SU-DHL-6 (cell line): ENCODE results near the gene LOXL1.
"Not testable (repeated sequence)": the region's sequence is repeated elsewhere in the genome, so short reads cannot be mapped to it uniquely, and the experiment has no call there.

Experiments used
- H2AFZ ChIP-seq: fragments of 200-600 bp; sonication (generic); 2 replicates; pipeline ENCODE4 v1.6.1; 2014; ENCODE audit warnings: low read depth, mild to moderate bottlenecking, moderate library complexity, mixed read lengths, antibody characterized with exemption, low read length; ENCODE audit not compliant: severe bottlenecking
- H3F3A ChIP-seq: fragments of 200-600 bp; shearing (Covaris generic); 2 replicates; pipeline ENCODE4 v1.6.0; 2016; ENCODE audit warnings: antibody characterized with exemption, mild to moderate bottlenecking; ENCODE audit not compliant: insufficient read depth
- H3K27ac ChIP-seq: fragments of 200-600 bp; sonication (generic); 2 replicates; pipeline ENCODE4 v1.5.1; 2016; ENCODE audit warnings: low read depth, mild to moderate bottlenecking, low read length, moderate library complexity, mixed read lengths
- H3K27me3 ChIP-seq: fragments of 200-600 bp; sonication (generic), shearing (Covaris generic); 2 replicates; pipeline ENCODE4 v1.6.0; 2014; ENCODE audit warnings: mild to moderate bottlenecking, low read length
- H3K36me3 ChIP-seq: fragments of 200-600 bp; sonication (generic); 2 replicates; pipeline ENCODE4 v1.6.1; 2014; ENCODE audit warnings: mild to moderate bottlenecking, low read length, mixed read lengths
- H3K4me2 ChIP-seq: fragments of 300-600, 200-600 bp; shearing (Covaris generic), sonication (generic); 2 replicates; pipeline ENCODE4 v1.6.0; 2014; ENCODE audit warnings: low read length, low read depth, mild to moderate bottlenecking; ENCODE audit not compliant: poor library complexity, severe bottlenecking
- H3K4me3 ChIP-seq: fragments of 200-600 bp; sonication (generic); 2 replicates; pipeline ENCODE4 v1.5.1; 2014; ENCODE audit warnings: antibody characterized with exemption, low read length, mild to moderate bottlenecking, mixed read lengths; ENCODE audit not compliant: insufficient read depth, poor library complexity, severe bottlenecking
- H3K79me2 ChIP-seq: fragments of 200-600 bp; sonication (generic); 2 replicates; pipeline ENCODE4 v1.6.1; 2014; ENCODE audit warnings: mild to moderate bottlenecking, low read length, moderate library complexity; ENCODE audit not compliant: insufficient read depth
- H3K9ac ChIP-seq: fragments of 200-600 bp; sonication (generic); 2 replicates; pipeline ENCODE4 v1.7.0; 2014; ENCODE audit warnings: mild to moderate bottlenecking, low read length
- H3K9me2 ChIP-seq: fragments of 200-600 bp; sonication (generic); replicated peaks from 2 replicates; pipeline ENCODE4 v1.6.1; 2014; ENCODE audit warnings: low read length; ENCODE audit not compliant: insufficient read depth
- H3K9me3 ChIP-seq: fragments of 200-600 bp; sonication (generic); 2 replicates; pipeline ENCODE4 v1.6.1; 2014; ENCODE audit warnings: low read length, mixed read lengths; ENCODE audit not compliant: insufficient read depth
- H4K20me1 ChIP-seq: fragments of 200-600 bp; sonication (generic); 2 replicates; pipeline ENCODE4 v1.6.1; 2014; ENCODE audit warnings: low read depth, mild to moderate bottlenecking, antibody characterized with exemption, low read length, moderate library complexity, mixed read lengths
- EZH2phosphoT487 ChIP-seq: fragments of 200-600 bp; sonication (generic), shearing (Covaris generic); conservative IDR thresholded peaks from 2 replicates; pipeline ENCODE4 v1.6.1; 2018; ENCODE audit warnings: mild to moderate bottlenecking, antibody characterized with exemption, low read length, moderate library complexity, mixed read lengths
- TF ChIP-seq, protein P1 (sequence below): fragments of 200-600 bp; sonication (generic); IDR thresholded peaks from one replicate; pipeline ENCODE4 v1.5.1; 2017; ENCODE audit warnings: antibody characterized with exemption, mild to moderate bottlenecking, low read length, moderate library complexity; ENCODE audit not compliant: insufficient read depth, poor library complexity, severe bottlenecking

LOXL1 gene

DNA sequence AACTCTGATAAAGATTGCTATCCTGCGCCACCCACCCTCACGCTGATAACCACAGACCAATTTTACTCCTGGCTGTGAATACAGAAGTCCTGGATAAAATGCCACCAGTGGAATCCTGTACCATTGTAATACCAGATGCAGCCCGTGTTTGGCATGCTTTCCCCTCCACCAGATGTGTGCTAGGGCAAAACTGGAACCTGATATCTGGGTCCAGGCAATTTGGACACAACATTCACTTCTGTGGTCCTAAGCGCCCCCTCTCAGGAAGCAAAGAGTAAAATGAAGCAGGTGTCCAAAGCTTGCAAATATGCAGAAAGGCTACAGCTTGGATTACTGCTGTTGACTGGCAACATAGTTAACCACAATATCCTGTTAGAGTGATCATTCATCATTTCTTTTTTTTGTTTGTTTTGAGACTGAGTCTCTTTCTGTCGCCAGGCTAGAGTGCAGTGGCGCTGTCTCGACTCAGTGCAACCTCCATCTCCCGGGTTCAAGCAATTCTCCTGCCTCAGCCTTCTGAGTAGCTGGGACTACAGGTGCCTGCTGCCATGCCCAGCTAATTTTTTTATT is 32.8 kb downstream of the LOXL1 start:
- Histone ChIP-seq H2AFZ (no peak overlapping the region), H3K27me3 (no peaks in the 10 kb centered on the region), H3K9ac (no peak overlapping the region), H3F3A (no peaks in the 10 kb centered on the region), H3K27ac (no peak overlapping the region), H4K20me1 (no peaks in the 10 kb centered on the region), H3K36me3 (no peaks in the 10 kb centered on the region), H3K79me2 (no peaks in the 10 kb centered on the region), H3K4me2 (no peak overlapping the region), H3K9me2 (no peaks in the 10 kb centered on the region), H3K9me3 (no peaks in the 10 kb centered on the region), H3K4me3 (no peak overlapping the region)
- TF ChIP-seq EZH2phosphoT487, result no peak
- TF ChIP-seq, protein P1, sequence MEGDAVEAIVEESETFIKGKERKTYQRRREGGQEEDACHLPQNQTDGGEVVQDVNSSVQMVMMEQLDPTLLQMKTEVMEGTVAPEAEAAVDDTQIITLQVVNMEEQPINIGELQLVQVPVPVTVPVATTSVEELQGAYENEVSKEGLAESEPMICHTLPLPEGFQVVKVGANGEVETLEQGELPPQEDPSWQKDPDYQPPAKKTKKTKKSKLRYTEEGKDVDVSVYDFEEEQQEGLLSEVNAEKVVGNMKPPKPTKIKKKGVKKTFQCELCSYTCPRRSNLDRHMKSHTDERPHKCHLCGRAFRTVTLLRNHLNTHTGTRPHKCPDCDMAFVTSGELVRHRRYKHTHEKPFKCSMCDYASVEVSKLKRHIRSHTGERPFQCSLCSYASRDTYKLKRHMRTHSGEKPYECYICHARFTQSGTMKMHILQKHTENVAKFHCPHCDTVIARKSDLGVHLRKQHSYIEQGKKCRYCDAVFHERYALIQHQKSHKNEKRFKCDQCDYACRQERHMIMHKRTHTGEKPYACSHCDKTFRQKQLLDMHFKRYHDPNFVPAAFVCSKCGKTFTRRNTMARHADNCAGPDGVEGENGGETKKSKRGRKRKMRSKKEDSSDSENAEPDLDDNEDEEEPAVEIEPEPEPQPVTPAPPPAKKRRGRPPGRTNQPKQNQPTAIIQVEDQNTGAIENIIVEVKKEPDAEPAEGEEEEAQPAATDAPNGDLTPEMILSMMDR, result no peak

DNA sequence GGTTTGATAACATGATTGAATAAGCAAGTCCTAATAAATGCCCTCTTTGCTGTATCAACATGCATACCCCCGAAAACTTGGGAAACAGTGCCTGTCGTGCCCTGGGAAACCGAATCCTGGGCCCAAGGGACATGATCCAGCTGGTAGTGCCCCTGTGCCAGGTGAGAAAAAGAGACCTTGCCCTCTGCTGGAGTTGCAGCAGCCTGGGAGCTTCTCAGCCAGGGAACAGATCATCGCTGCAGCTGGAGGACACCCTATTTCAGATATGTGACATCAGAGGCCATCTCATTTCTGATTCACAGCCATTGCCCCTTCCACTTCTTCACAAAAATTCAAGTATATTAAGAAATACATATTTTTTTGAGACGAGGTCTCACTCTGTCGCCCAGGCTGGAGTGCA is 33.5 kb downstream of the LOXL1 start:
- no peak overlapping the region for H3K27ac ChIP-seq

DNA sequence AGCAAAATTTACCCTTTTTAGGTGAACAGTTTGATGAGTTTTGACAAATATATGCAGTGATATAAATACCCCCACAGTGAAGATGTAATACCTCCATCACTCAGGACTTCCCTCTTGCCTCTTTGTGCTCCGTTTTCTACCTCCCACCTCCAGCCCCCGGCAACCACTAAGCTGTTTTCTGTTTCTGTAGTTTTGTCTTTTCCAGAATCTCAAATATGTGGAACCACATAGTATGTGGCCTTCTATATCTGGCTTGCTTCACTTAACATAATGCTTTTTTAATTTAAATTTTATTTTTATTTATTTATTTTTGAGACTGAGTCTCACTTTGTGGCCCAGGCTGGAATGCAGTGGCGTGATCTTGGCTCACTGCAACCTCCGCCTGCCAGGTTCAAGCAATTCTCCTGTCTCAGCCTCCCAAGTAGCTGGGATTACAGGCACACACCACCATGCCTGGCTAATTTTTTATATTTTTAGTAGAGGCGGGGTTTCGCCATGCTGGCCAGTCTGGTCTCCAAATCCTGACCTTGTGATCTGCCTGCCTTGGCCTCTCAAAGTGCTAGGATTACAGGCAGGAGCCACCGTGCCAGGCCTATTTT is 34.3 kb downstream of the LOXL1 start:
- H2AFZ ChIP-seq, H3K27me3 ChIP-seq, H4K20me1 ChIP-seq, H3K4me3 ChIP-seq, H3K9me2 ChIP-seq, H3K27ac ChIP-seq, H3K9me3 ChIP-seq, H3K4me2 ChIP-seq, H3K79me2 ChIP-seq, H3F3A ChIP-seq, H3K36me3 ChIP-seq, H3K9ac ChIP-seq: not testable (repeated sequence)

More for the DNA sequence above, 33.5 kb downstream of the LOXL1 start:
- no peaks in the 10 kb centered on the region for H3K27me3 ChIP-seq
- no peaks in the 10 kb centered on the region for H3K9me2 ChIP-seq
- no peaks in the 10 kb centered on the region for H4K20me1 ChIP-seq
- H3K79me2 ChIP-seq, result no peaks in the 10 kb centered on the region
- H3K36me3 ChIP-seq, result no peaks in the 10 kb centered on the region
- no peaks in the 10 kb centered on the region for H3K9me3 ChIP-seq
- TF ChIP-seq EZH2phosphoT487, result no peak
- TF ChIP-seq, protein P1, result no peak
- no peak overlapping the region for H3K4me2 ChIP-seq
- no peaks in the 10 kb centered on the region for H3F3A ChIP-seq
- H3K9ac ChIP-seq, result no peak overlapping the region
- no peak overlapping the region for H2AFZ ChIP-seq
- H3K4me3 ChIP-seq, result no peak overlapping the region

DNA sequence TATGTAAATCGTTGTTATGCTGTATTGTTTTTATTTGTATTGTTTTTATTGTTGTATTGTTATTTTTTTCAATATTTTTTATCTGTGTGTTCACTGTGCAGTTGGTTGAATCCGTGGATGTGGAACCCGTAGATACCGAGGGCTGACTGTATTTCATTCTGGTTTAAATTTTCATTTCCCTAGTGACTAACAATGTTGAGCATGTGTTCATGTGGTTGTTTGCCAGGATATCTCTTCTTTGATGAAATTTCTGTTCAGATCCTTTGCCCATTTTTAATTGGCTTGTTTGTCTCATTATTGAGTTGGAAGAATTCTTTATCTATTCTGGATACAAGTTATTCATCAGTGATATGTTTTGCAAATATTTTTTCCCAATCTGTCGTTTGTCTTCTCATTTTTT is 36.2 kb downstream of the LOXL1 start:
- Histone ChIP-seq H3K4me3 (no peak overlapping the region), H3K27ac (no peak overlapping the region), H3K36me3 (no peaks in the 10 kb centered on the region), H2AFZ (no peak overlapping the region), H3K9ac (no peak overlapping the region), H3F3A (0 out of 2 replicates have a peak, but pooled peaks cover 5% of the 10 kb centered on the region), H3K9me2 (no peaks in the 10 kb centered on the region), H3K9me3 (no peaks in the 10 kb centered on the region), H3K79me2 (no peaks in the 10 kb centered on the region), H3K4me2 (no peak overlapping the region), H4K20me1 (no peaks in the 10 kb centered on the region), H3K27me3 (no peaks in the 10 kb centered on the region)
- TF ChIP-seq EZH2phosphoT487, result no peak
- TF ChIP-seq, protein P1, result no peak
